ENCODE results near the gene CNNM2. TPM values are rescaled to one million over a fixed set of nuclear protein-coding genes. Genes with fewer than 3 reads are reported as not detected.

CNNM2 gene
- total RNA-seq, 6 experiments from 2014 or later, result 7.7 to 9.1 (median 8.1) TPM

GRCh38 chr10:103086261-103086660 lies 168.2 kb downstream of the CNNM2 start:
- no peak for TF ChIP-seq CTCF (IDR thresholded peaks at IDR 0.05)
- Mint-ChIP-seq H3K4me3 (no peak overlapping the region), H3K9me3 (no peaks in the 10 kb centered on the region), H3K4me1 (ENCODE audit: low read depth) (no peaks in the 10 kb centered on the region), H3K36me3 (ENCODE audit: low read depth) (peaks cover 61% of the 10 kb centered on the region), H3K27ac (no peak overlapping the region), H3K27me3 (ENCODE audit: insufficient read depth) (peaks cover 3% of the 10 kb centered on the region; the same call in 1 of the 2 replicates)
- no peak for DNase-seq

- no peak for DNase-seq
Observed at GRCh38 chr10:103086799-103087198, 168.7 kb downstream of the CNNM2 start.

GRCh38 chr10:103089493-103089892 lies 171.4 kb downstream of the CNNM2 start:
- Mint-ChIP-seq H3K4me1 (ENCODE audit: low read depth) (no peaks in the 10 kb centered on the region), H3K4me3 (no peak overlapping the region), H3K36me3 (ENCODE audit: low read depth) (peaks cover 69% of the 10 kb centered on the region), H3K9me3 (no peaks in the 10 kb centered on the region), H3K27ac (no peak overlapping the region), H3K27me3 (ENCODE audit: insufficient read depth) (peaks cover 3% of the 10 kb centered on the region; the same call in 1 of the 2 replicates)
- TF ChIP-seq CTCF (IDR thresholded peaks at IDR 0.05), result no peak
- no peak for DNase-seq

More at GRCh38 chr10:103086799-103087198, 168.7 kb downstream of the CNNM2 start:
- TF ChIP-seq CTCF (IDR thresholded peaks at IDR 0.05), result no peak
- Mint-ChIP-seq H3K4me1 (ENCODE audit: low read depth) (no peaks in the 10 kb centered on the region), H3K36me3 (ENCODE audit: low read depth) (peaks cover 64% of the 10 kb centered on the region), H3K27ac (no peak overlapping the region), H3K9me3 (no peaks in the 10 kb centered on the region), H3K27me3 (ENCODE audit: insufficient read depth) (peaks cover 3% of the 10 kb centered on the region; the same call in 1 of the 2 replicates), H3K4me3 (no peak overlapping the region)

- Mint-ChIP-seq H3K27ac (no peak overlapping the region), H3K9me3 (no peaks in the 10 kb centered on the region), H3K4me3 (no peak overlapping the region), H3K27me3 (ENCODE audit: insufficient read depth) (peaks cover 3% of the 10 kb centered on the region; the same call in 1 of the 2 replicates), H3K4me1 (ENCODE audit: low read depth) (no peaks in the 10 kb centered on the region), H3K36me3 (ENCODE audit: low read depth) (peaks cover 63% of the 10 kb centered on the region)
- DNase-seq, result no peak
- TF ChIP-seq CTCF (IDR thresholded peaks at IDR 0.05), result no peak
Observed at GRCh38 chr10:103090911-103091310, 172.8 kb downstream of the CNNM2 start.

GRCh38 chr10:103095005-103095404 lies 176.9 kb downstream of the CNNM2 start:
- peaks cover 3% of the 10 kb centered on the region; the same call in 1 of the 2 replicates for H3K27me3 Mint-ChIP-seq (ENCODE audit: insufficient read depth)
- TF ChIP-seq CTCF (IDR thresholded peaks at IDR 0.05), result no peak
- no peaks in the 10 kb centered on the region for H3K4me1 Mint-ChIP-seq (ENCODE audit: low read depth)
- H3K4me3 Mint-ChIP-seq, result no peak overlapping the region
- DNase-seq, result no peak
- no peak overlapping the region for H3K27ac Mint-ChIP-seq
- peaks cover 61% of the 10 kb centered on the region for H3K36me3 Mint-ChIP-seq (ENCODE audit: low read depth)
- no peaks in the 10 kb centered on the region for H3K9me3 Mint-ChIP-seq

GRCh38 chr10:103096130-103096529 lies 178.0 kb downstream of the CNNM2 start:
- H3K4me3 Mint-ChIP-seq, result no peak overlapping the region
- H3K9me3 Mint-ChIP-seq, result no peaks in the 10 kb centered on the region
- peaks cover 1% of the 10 kb centered on the region; the same call in 1 of the 2 replicates for H3K27me3 Mint-ChIP-seq (ENCODE audit: insufficient read depth)
- H3K4me1 Mint-ChIP-seq (ENCODE audit: low read depth), result no peaks in the 10 kb centered on the region
- H3K27ac Mint-ChIP-seq, result no peak overlapping the region
- H3K36me3 Mint-ChIP-seq (ENCODE audit: low read depth), result peaks cover 55% of the 10 kb centered on the region
- DNase-seq, result no peak
- no peak for TF ChIP-seq CTCF (IDR thresholded peaks at IDR 0.05)
